Endothelial cell of umbilical vein (primary cell): Measurements from ENCODE around the gene MYH9. TPM values are rescaled to one million over a fixed set of nuclear protein-coding genes. Genes with fewer than 3 reads are reported as not detected.

Source experiments
- BruUV-seq: library from RNA; stranded (reverse); fragments of 400-500 nt; replicated peaks from 2 replicates; lab custom pipeline; 2021; lab: Mats Ljungman, UMichigan
- CTCF ChIA-PET: fragments of 300-600, 350-600 bp; sonication (Branson Sonifier 250); formaldehyde crosslinking; loops from one replicate; lab custom pipeline; 2021; ENCODE audit warnings: antibody characterized with exemption, inconsistent platforms; lab: Charles Lee
- POLR2A ChIA-PET: fragments of 300-600, 350-600 bp; sonication (Branson Sonifier 250); formaldehyde crosslinking; loops from one replicate; lab custom pipeline; 2021; ENCODE audit warnings: antibody characterized with exemption, inconsistent platforms; lab: Charles Lee
- DNase-seq: peaks from one replicate; pipeline ENCODE4 v3.0.0-alpha.2; 2011; ENCODE audit warnings: low read depth, low spot score
- FAIRE-seq: peaks from 2 replicates; lab custom pipeline; 2011; peaks lifted over from hg19 to GRCh38; lab: Jason Lieb, UNC
- H2AFZ ChIP-seq: 2 replicates; pipeline ENCODE4 v1.6.0; 2012; ENCODE audit warnings: low read depth, low read length, control low read depth, inconsistent platforms
- H3K27ac ChIP-seq: 2 replicates; pipeline ENCODE4 v1.5.1; 2011; ENCODE audit warnings: low read depth, mild to moderate bottlenecking, control low read depth, low read length, moderate library complexity; ENCODE audit not compliant: insufficient read depth
- H3K27me3 ChIP-seq, 2 experiments: 2 replicates each; pipeline versions ENCODE4 v1.6.0 to v1.6.1; 2011; ENCODE audit warnings: low read length in 2 of 2, mixed read lengths in 1 of 2; ENCODE audit not compliant: control insufficient read depth in 2 of 2, insufficient read depth in 2 of 2
- H3K36me3 ChIP-seq, 2 experiments: 2 replicates in 1 of 2; 3 replicates in 1 of 2; pipeline ENCODE4 v1.5.1; 2011; ENCODE audit warnings: low read length in 2 of 2, mild to moderate bottlenecking in 1 of 2, moderate library complexity in 1 of 2; ENCODE audit not compliant: control insufficient read depth in 2 of 2, insufficient read depth in 2 of 2; ENCODE audit errors: extremely low read depth in 1 of 2
- H3K4me1 ChIP-seq: 3 replicates; pipeline ENCODE4 v1.5.1; 2011; ENCODE audit warnings: mild to moderate bottlenecking, low read length; ENCODE audit not compliant: control insufficient read depth, insufficient read depth; ENCODE audit errors: extremely low read depth
- H3K4me2 ChIP-seq: 2 replicates; pipeline ENCODE4 v1.6.1; 2011; ENCODE audit warnings: low read length, control low read depth, mixed read lengths; ENCODE audit not compliant: insufficient read depth
- H3K4me3 ChIP-seq, 3 experiments: fragments of 200-600 bp in 1 of 3; sonication (generic), shearing (Covaris generic) in 1 of 3; replicated peaks in 1 of 3; 2 replicates each; pipeline ENCODE4 v1.5.1; 2011 to 2016; ENCODE audit warnings: control low read depth in 3 of 3, low read length in 3 of 3, mild to moderate bottlenecking in 2 of 3, inconsistent platforms in 1 of 3, low read depth in 1 of 3, moderate library complexity in 1 of 3; ENCODE audit not compliant: insufficient read depth in 1 of 3
- H3K79me2 ChIP-seq: 2 replicates; pipeline ENCODE4 v1.6.0; 2012; ENCODE audit warnings: low read length, inconsistent platforms; ENCODE audit not compliant: control insufficient read depth, insufficient read depth
- H3K9ac ChIP-seq: replicated peaks from 2 replicates; pipeline ENCODE3; 2011; ENCODE audit warnings: low read length, control low read depth; ENCODE audit not compliant: insufficient read depth; ENCODE audit errors: extremely low read depth
- H3K9me1 ChIP-seq: replicated peaks from 3 replicates; pipeline ENCODE4 v1.6.0; 2011; ENCODE audit warnings: mild to moderate bottlenecking, low read length; ENCODE audit not compliant: control insufficient read depth, insufficient read depth; ENCODE audit errors: extremely low read depth
- H3K9me3 ChIP-seq: replicated peaks from 2 replicates; pipeline ENCODE4 v1.5.1; 2012; ENCODE audit warnings: low read length, inconsistent platforms; ENCODE audit not compliant: control insufficient read depth, insufficient read depth
- H4K20me1 ChIP-seq: replicated peaks from 2 replicates; pipeline ENCODE3; 2011; ENCODE audit warnings: mild to moderate bottlenecking, low read length; ENCODE audit not compliant: control insufficient read depth, insufficient read depth; ENCODE audit errors: extremely low read depth
- EZH2 ChIP-seq: IDR thresholded peaks from 2 replicates; pipeline ENCODE4 v1.6.1; 2012; ENCODE audit warnings: borderline replicate concordance, low read depth, mild to moderate bottlenecking, moderate library complexity, low read length, inconsistent platforms; ENCODE audit not compliant: severe bottlenecking
- FOS ChIP-seq: IDR thresholded peaks from 2 replicates; pipeline ENCODE4 v1.6.1; 2011; ENCODE audit warnings: mild to moderate bottlenecking, low read length, moderate library complexity, borderline replicate concordance; ENCODE audit not compliant: insufficient read depth
- GATA2 ChIP-seq: IDR thresholded peaks from 2 replicates; pipeline ENCODE4 v1.7.0; 2011; ENCODE audit warnings: low read depth, mild to moderate bottlenecking, moderate library complexity, mixed read lengths, low read length; ENCODE audit not compliant: insufficient read length, insufficient read depth
- JUN ChIP-seq: IDR thresholded peaks from 2 replicates; pipeline ENCODE4 v1.6.1; 2011; ENCODE audit warnings: borderline replicate concordance, low read depth; ENCODE audit not compliant: insufficient read length, insufficient read depth
- MYC ChIP-seq: IDR thresholded peaks from one replicate; pipeline ENCODE4 v1.6.1; 2011; ENCODE audit warnings: mild to moderate bottlenecking, low read depth, low read length
- POLR2A ChIP-seq: IDR thresholded peaks from 2 replicates; pipeline ENCODE4 v1.6.1; 2012; ENCODE audit warnings: low read depth, mild to moderate bottlenecking, control low read depth, low read length
- POLR2AphosphoS5 ChIP-seq: IDR thresholded peaks from 2 replicates; pipeline ENCODE4 v1.6.1; 2012; ENCODE audit warnings: low read depth, mild to moderate bottlenecking, control low read depth, low read length, moderate library complexity; ENCODE audit not compliant: insufficient read depth
- dilution Hi-C: fragments of 300-500 bp; cut with MboI; formaldehyde crosslinking; loops from one replicate; pipeline ENCODE4 v1.15.0; 2019; ENCODE audit warnings: low sequenced_read_pairs; ENCODE audit not compliant: extremely low pct_ligation_motif_present
- intact Hi-C: fragments of 100-400 bp; cut with micrococcal nuclease; formaldehyde crosslinking; loops from one replicate; pipeline ENCODE4 v1.10.0; 2022
- polyA plus RNA-seq, 4 experiments: library from polyadenylated mRNA; depleted of rRNA in 3 of 4; stranded (reverse) in 3 of 4; unstranded in 1 of 4; fragments of >200 nt; gene quantifications; 2 replicates each; pipeline versions ENCODE4 v1.2.1 to v1.2.3, GENCODE V29; 2011 to 2012; ENCODE audit warnings: missing spikeins in 1 of 4
- total RNA-seq: library from RNA; stranded (reverse); gene quantifications from 2 replicates; pipeline ENCODE4 v1.2.3, GENCODE V29; 2021
- TF ChIP-seq, protein P1 (sequence below), 2 donors: IDR thresholded peaks; 1 replicate in 1 of 2; 2 replicates in 1 of 2; pipeline ENCODE4 v1.5.1; 2011; ENCODE audit warnings: low read length in 2 of 2, mild to moderate bottlenecking in 2 of 2, moderate library complexity in 2 of 2, control low read depth in 1 of 2, inconsistent platforms in 1 of 2, low read depth in 1 of 2; ENCODE audit not compliant: insufficient read depth in 1 of 2; ENCODE audit errors: extremely low read depth in 1 of 2
- TF ChIP-seq, protein P2 (sequence below): IDR thresholded peaks from 2 replicates; pipeline ENCODE4 v1.6.1; 2011; ENCODE audit not compliant: insufficient read depth, insufficient read length

Gene MYH9
- total and polyA plus RNA-seq, 2 donors (not counting 3 experiments of a cell fraction or from before 2014, with no cell fraction given), result 188 to 1,413 TPM

GRCh38 chr22:36298601-36299000, 89.2 kb downstream of the MYH9 start:
- intact Hi-C loops, result no loop called here
- TF ChIP-seq JUN, result no peak
- no peak for TF ChIP-seq FOS
- no peak for TF ChIP-seq POLR2A
- TF ChIP-seq, protein P1, sequence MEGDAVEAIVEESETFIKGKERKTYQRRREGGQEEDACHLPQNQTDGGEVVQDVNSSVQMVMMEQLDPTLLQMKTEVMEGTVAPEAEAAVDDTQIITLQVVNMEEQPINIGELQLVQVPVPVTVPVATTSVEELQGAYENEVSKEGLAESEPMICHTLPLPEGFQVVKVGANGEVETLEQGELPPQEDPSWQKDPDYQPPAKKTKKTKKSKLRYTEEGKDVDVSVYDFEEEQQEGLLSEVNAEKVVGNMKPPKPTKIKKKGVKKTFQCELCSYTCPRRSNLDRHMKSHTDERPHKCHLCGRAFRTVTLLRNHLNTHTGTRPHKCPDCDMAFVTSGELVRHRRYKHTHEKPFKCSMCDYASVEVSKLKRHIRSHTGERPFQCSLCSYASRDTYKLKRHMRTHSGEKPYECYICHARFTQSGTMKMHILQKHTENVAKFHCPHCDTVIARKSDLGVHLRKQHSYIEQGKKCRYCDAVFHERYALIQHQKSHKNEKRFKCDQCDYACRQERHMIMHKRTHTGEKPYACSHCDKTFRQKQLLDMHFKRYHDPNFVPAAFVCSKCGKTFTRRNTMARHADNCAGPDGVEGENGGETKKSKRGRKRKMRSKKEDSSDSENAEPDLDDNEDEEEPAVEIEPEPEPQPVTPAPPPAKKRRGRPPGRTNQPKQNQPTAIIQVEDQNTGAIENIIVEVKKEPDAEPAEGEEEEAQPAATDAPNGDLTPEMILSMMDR (IDR thresholded peaks at IDR 0.05; ENCODE audit: extremely low read depth in 1 of 2, insufficient read depth in 1 of 2, low read depth in 1 of 2, low read length in 2 of 2), result no peak
- no peak for TF ChIP-seq MYC
- TF ChIP-seq, protein P2, sequence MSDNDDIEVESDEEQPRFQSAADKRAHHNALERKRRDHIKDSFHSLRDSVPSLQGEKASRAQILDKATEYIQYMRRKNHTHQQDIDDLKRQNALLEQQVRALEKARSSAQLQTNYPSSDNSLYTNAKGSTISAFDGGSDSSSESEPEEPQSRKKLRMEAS, result no peak
- TF ChIP-seq GATA2, result no peak
- no peak for TF ChIP-seq EZH2
- no peak for TF ChIP-seq POLR2AphosphoS5

More at GRCh38 chr22:36298601-36299000, 89.2 kb downstream of the MYH9 start:
- Histone ChIP-seq H3K9me3 (no peaks in the 10 kb centered on the region), H3K4me2 (no peak overlapping the region), H3K9ac (no peak overlapping the region), H3K9me1 (no peaks in the 10 kb centered on the region), H3K27me3 (no peaks in the 10 kb centered on the region), H3K79me2 (peaks cover 67% of the 10 kb centered on the region), H3K4me1 (no peaks in the 10 kb centered on the region), H3K4me3 (no peak overlapping the region), H3K36me3 (peaks cover 85 to 89% of the 10 kb centered on the region in 2 experiments), H3K27ac (no peak overlapping the region), H2AFZ (no peak overlapping the region), H4K20me1 (no peaks in the 10 kb centered on the region)
- dilution Hi-C loops, result no loop called here
- no TSS peak for BruUV-seq
- CTCF ChIA-PET, result interaction anchor here (0.6 to 5.6 kb wide), 5 partner anchors 13 to 188 kb away, joined by 3 to 68 read pairs (median 3); no protein-coding TSS in a partner anchor
- FAIRE-seq (no peak), DNase-seq (no peak)
- POLR2A ChIA-PET, result no interaction called here
